Caco-2 (cell line): Measurements from ENCODE around the gene STAT3. TPM values are rescaled to one million over a fixed set of nuclear protein-coding genes. Genes with fewer than 3 reads are reported as not detected.

Experiments
- BruUV-seq: library from RNA; stranded (reverse); fragments of 400-500 nt; replicated peaks from 2 replicates; lab custom pipeline; 2021; lab: Mats Ljungman, UMichigan
- CTCF ChIA-PET: fragments of 300-600 bp; sonication (Branson Sonifier 250); formaldehyde crosslinking; loops from one replicate; lab custom pipeline; 2022; ENCODE audit warnings: antibody characterized with exemption; lab: Charles Lee
- POLR2A ChIA-PET: fragments of 300-600 bp; sonication (Branson Sonifier 250); formaldehyde crosslinking; loops from one replicate; lab custom pipeline; 2022; ENCODE audit warnings: antibody characterized with exemption; lab: Charles Lee
- DNase-seq, 2 experiments: peaks; one replicate each; pipeline versions ENCODE4 v3.0.0 to v3.0.0-alpha.2; 2020 to 2022
- H3K27me3 ChIP-seq: replicated peaks from 2 replicates; pipeline ENCODE4 v1.6.0; 2011; ENCODE audit warnings: low read length; ENCODE audit not compliant: control insufficient read depth, insufficient read depth
- H3K36me3 ChIP-seq: 2 replicates; pipeline ENCODE4 v1.5.1; 2011; ENCODE audit warnings: low read length; ENCODE audit not compliant: control insufficient read depth, insufficient read depth
- H3K4me1 ChIP-seq: fragments of 250-450 bp; sonication (Bioruptor Pico); 2 replicates; pipeline ENCODE4 v1.5.1; 2020; ENCODE audit warnings: mild to moderate bottlenecking
- H3K4me3 ChIP-seq: 2 replicates; pipeline ENCODE4 v1.5.1; 2011; ENCODE audit warnings: low read depth, mild to moderate bottlenecking, control low read depth, low read length
- H3K9me3 ChIP-seq: fragments of 250-450 bp; sonication (Bioruptor Pico); 2 replicates; pipeline ENCODE4 v1.5.1; 2020; ENCODE audit warnings: mild to moderate bottlenecking, moderate library complexity
- H3K27ac Mint-ChIP-seq: one replicate; pipeline ENCODE4 v1.8.0; 2022; ENCODE audit warnings: mixed read lengths; ENCODE audit not compliant: unreplicated experiment
- H3K27me3 Mint-ChIP-seq: one replicate; pipeline ENCODE4 v1.8.0; 2022; ENCODE audit warnings: mixed read lengths; ENCODE audit not compliant: insufficient read depth, unreplicated experiment
- H3K36me3 Mint-ChIP-seq: one replicate; pipeline ENCODE4 v1.8.0; 2022; ENCODE audit warnings: mild to moderate bottlenecking, mixed read lengths; ENCODE audit not compliant: insufficient read depth, unreplicated experiment
- H3K4me1 Mint-ChIP-seq: one replicate; pipeline ENCODE4 v1.8.0; 2022; ENCODE audit warnings: low read depth, mixed read lengths; ENCODE audit not compliant: unreplicated experiment
- H3K4me3 Mint-ChIP-seq: one replicate; pipeline ENCODE4 v1.8.0; 2022; ENCODE audit warnings: mild to moderate bottlenecking, moderate library complexity, mixed read lengths; ENCODE audit not compliant: unreplicated experiment
- H3K9me3 Mint-ChIP-seq: one replicate; pipeline ENCODE4 v1.8.0; 2022; ENCODE audit warnings: mixed read lengths; ENCODE audit not compliant: unreplicated experiment
- CTCF ChIP-seq, 2 experiments: fragments of 200-600 bp in 1 of 2; IDR thresholded peaks; 1 replicate in 1 of 2; 2 replicates in 1 of 2; pipeline versions ENCODE4 v1.5.1 to v1.8.0; 2011 to 2022; ENCODE audit warnings: antibody characterized with exemption in 1 of 2, control low read depth in 1 of 2, inconsistent platforms in 1 of 2, low read depth in 1 of 2, low read length in 1 of 2, mild to moderate bottlenecking in 1 of 2, moderate library complexity in 1 of 2; ENCODE audit not compliant: insufficient read depth in 1 of 2, severe bottlenecking in 1 of 2, unreplicated experiment in 1 of 2
- intact Hi-C: fragments of 100-400 bp; cut with micrococcal nuclease; formaldehyde crosslinking; loops from one replicate; pipeline ENCODE4 v1.10.0; 2022; ENCODE audit not compliant: unreplicated experiment
- total RNA-seq: library from RNA; stranded (reverse); gene quantifications from 2 replicates; pipeline ENCODE4 v1.2.3, GENCODE V29; 2022

STAT3 gene
- total RNA-seq, 1 experiment from 2014 or later: 73.7 TPM

- H3K9me3 Mint-ChIP-seq: no peaks in the 10 kb centered on the region
- no peaks in the 10 kb centered on the region for H3K36me3 ChIP-seq
- no peak for TF ChIP-seq CTCF (IDR thresholded peaks at IDR 0.05; ENCODE audit: insufficient read depth in 1 of 2, low read depth in 1 of 2, low read length in 1 of 2, severe bottlenecking in 1 of 2, unreplicated experiment in 1 of 2)
- H3K36me3 Mint-ChIP-seq: no peaks in the 10 kb centered on the region
- H3K4me1 ChIP-seq: 0 out of 2 replicates have a peak, but pooled peaks cover 7% of the 10 kb centered on the region
- peak in 1 of 2 experiments; percentile 34 for DNase-seq
- H3K4me3 Mint-ChIP-seq: peak overlapping the region; percentile 56
- intact Hi-C loops: no loop called here
- BruUV-seq: no TSS peak
- H3K9me3 ChIP-seq: no peaks in the 10 kb centered on the region
- peak overlapping the region; percentile 44 for H3K4me3 ChIP-seq
- peaks cover 11% of the 10 kb centered on the region for H3K4me1 Mint-ChIP-seq
- POLR2A ChIA-PET: no interaction called here
- H3K27ac Mint-ChIP-seq: no peak overlapping the region
- no peaks in the 10 kb centered on the region for H3K27me3 ChIP-seq
- H3K27me3 Mint-ChIP-seq: no peaks in the 10 kb centered on the region
- CTCF ChIA-PET: interaction anchor here (0.7 to 0.8 kb wide), 2 partner anchors 10 to 29 kb away, joined by 3 to 4 read pairs; no protein-coding TSS in a partner anchor
Measured at GRCh38 chr17:42288803-42289610, 99.2 kb downstream of the STAT3 start.

- DNase-seq: peak; percentile 68 to 69
- H3K36me3 Mint-ChIP-seq: no peaks in the 10 kb centered on the region
- Histone ChIP-seq H3K4me3 (peak within 1 kb of the TSS; percentile 44), H3K27me3 (no peaks in the 10 kb centered on the region), H3K9me3 (no peaks in the 10 kb centered on the region), H3K4me1 (0 out of 2 replicates have a peak, but pooled peaks cover 7% of the 10 kb centered on the region), H3K36me3 (no peaks in the 10 kb centered on the region)
- H3K4me1 Mint-ChIP-seq: peaks cover 11% of the 10 kb centered on the region
- peak within 1 kb of the TSS; percentile 56 for H3K4me3 Mint-ChIP-seq
- no peak for TF ChIP-seq CTCF (IDR thresholded peaks at IDR 0.05; ENCODE audit: insufficient read depth in 1 of 2, low read depth in 1 of 2, low read length in 1 of 2, severe bottlenecking in 1 of 2, unreplicated experiment in 1 of 2)
- BruUV-seq: no TSS peak
- H3K27ac Mint-ChIP-seq: no peak within 1 kb of the TSS
- intact Hi-C loops: no loop called here
- CTCF ChIA-PET: interaction anchor here (0.7 to 0.8 kb wide), 2 partner anchors 10 to 28 kb away, joined by 3 to 4 read pairs; no protein-coding TSS in a partner anchor
- H3K27me3 Mint-ChIP-seq: no peaks in the 10 kb centered on the region
- POLR2A ChIA-PET: interaction anchor here (0.6 kb wide), 1 partner anchor 560 kb away, joined by 3 read pairs; no protein-coding TSS in a partner anchor
- no peaks in the 10 kb centered on the region for H3K9me3 Mint-ChIP-seq
Measured at GRCh38 chr17:42287977-42288802, 100.1 kb downstream of the STAT3 start, which contains the start of gene STAT5A. Gene STAT5A, plus strand, starts transcription at chr17:42288498. Its CDS starts 914 bp downstream, at chr17:42289412.
